GM21515 (cell line): ENCODE measurements around the gene TNFSF4.

Experiments used
- ATAC-seq: cut with Tn5 transposase; IDR thresholded peaks from one replicate; pipeline ENCODE4 v1.9.1; 2021; ENCODE audit not compliant: unreplicated experiment

The TNFSF4 gene

GRCh38 chr1:173210716-173211231 is 3.6 kb upstream of the TNFSF4 start:
- no peak for ATAC-seq

GRCh38 chr1:173210283-173210682 is 3.2 kb upstream of the TNFSF4 start:
- ATAC-seq, result no peak

- ATAC-seq, result no peak
Measured at GRCh38 chr1:173208868-173209267, 1.7 kb upstream of the TNFSF4 start.

GRCh38 chr1:173208146-173208545 is 1.0 kb upstream of the TNFSF4 start:
- ATAC-seq, result no peak

GRCh38 chr1:173205146-173206051 is 1.7 kb downstream of the TNFSF4 start:
- ATAC-seq, result no peak

GRCh38 chr1:173204693-173205092 is 2.4 kb downstream of the TNFSF4 start:
- no peak for ATAC-seq

GRCh38 chr1:173202424-173203145 is 4.5 kb downstream of the TNFSF4 start:
- ATAC-seq, result no peak

GRCh38 chr1:173201969-173202368 is 5.2 kb downstream of the TNFSF4 start:
- no peak for ATAC-seq

- ATAC-seq, result peak; percentile 80
Measured at GRCh38 chr1:173195596-173196088, 11.5 kb downstream of the TNFSF4 start.

- ATAC-seq, result no peak
Measured at GRCh38 chr1:173193639-173194038, 13.5 kb downstream of the TNFSF4 start.

- ATAC-seq, result no peak
Measured at GRCh38 chr1:173191011-173191705, 16.0 kb downstream of the TNFSF4 start.

- no peak for ATAC-seq
Measured at GRCh38 chr1:173190101-173190936, 16.8 kb downstream of the TNFSF4 start.

GRCh38 chr1:173187671-173188237 is 19.4 kb downstream of the TNFSF4 start:
- no peak for ATAC-seq

GRCh38 chr1:173181791-173182190 is 25.3 kb downstream of the TNFSF4 start:
- ATAC-seq, result no peak

GRCh38 chr1:173176246-173176645 is 30.9 kb downstream of the TNFSF4 start:
- ATAC-seq, result no peak

GRCh38 chr1:173175514-173176145 is 31.5 kb downstream of the TNFSF4 start:
- no peak for ATAC-seq

GRCh38 chr1:173173388-173173787 is 33.7 kb downstream of the TNFSF4 start:
- ATAC-seq, result no peak

GRCh38 chr1:173171152-173171551 is 36.0 kb downstream of the TNFSF4 start:
- no peak for ATAC-seq

- ATAC-seq, result no peak
Measured at GRCh38 chr1:173168941-173169340, 38.2 kb downstream of the TNFSF4 start.
